Testis (tissue), 2 donors: ENCODE data around the gene ACSL6.

Source experiments
- CTCF ChIP-seq, 3 experiments: fragments of 450-650 bp in 2 of 3; fragments of 200-600 bp in 1 of 3; sonication (generic) in 1 of 3; IDR thresholded peaks; one replicate each; pipeline ENCODE4 v1.5.1; 2016 to 2019; ENCODE audit warnings: antibody characterized with exemption in 3 of 3, mild to moderate bottlenecking in 2 of 3, moderate library complexity in 1 of 3
- POLR2A ChIP-seq: fragments of 450-650 bp; IDR thresholded peaks from one replicate; pipeline ENCODE4 v1.6.1; 2017; ENCODE audit warnings: antibody characterized with exemption, mild to moderate bottlenecking, moderate library complexity

- TF ChIP-seq POLR2A (no peak), CTCF (IDR thresholded peaks at IDR 0.05) (no peak)
Measured at GRCh38 chr5:132050661-132051552, 39.4 kb upstream of the ACSL6 start.
